PC-3 (cell line): ENCODE results near the gene HIPK2.

Experiments
- EZH2 ChIP-seq: fragments of 300-600 bp; sonication (generic); IDR thresholded peaks from one replicate; pipeline ENCODE4 v1.6.1; 2017; ENCODE audit warnings: antibody characterized with exemption, mild to moderate bottlenecking, low read length; ENCODE audit not compliant: unreplicated experiment
- EZH2phosphoT487 ChIP-seq: fragments of 300-600 bp; sonication (generic); IDR thresholded peaks from 2 replicates; pipeline ENCODE4 v1.6.1; 2018; ENCODE audit warnings: mild to moderate bottlenecking, antibody characterized with exemption, low read length, borderline replicate concordance
- TF ChIP-seq, protein P1 (sequence below): fragments of 300-600 bp; sonication (generic); conservative IDR thresholded peaks from 2 replicates; pipeline ENCODE4 v1.5.1; 2017; ENCODE audit warnings: antibody characterized with exemption, low read depth, mild to moderate bottlenecking, low read length

- TF ChIP-seq, protein P1, sequence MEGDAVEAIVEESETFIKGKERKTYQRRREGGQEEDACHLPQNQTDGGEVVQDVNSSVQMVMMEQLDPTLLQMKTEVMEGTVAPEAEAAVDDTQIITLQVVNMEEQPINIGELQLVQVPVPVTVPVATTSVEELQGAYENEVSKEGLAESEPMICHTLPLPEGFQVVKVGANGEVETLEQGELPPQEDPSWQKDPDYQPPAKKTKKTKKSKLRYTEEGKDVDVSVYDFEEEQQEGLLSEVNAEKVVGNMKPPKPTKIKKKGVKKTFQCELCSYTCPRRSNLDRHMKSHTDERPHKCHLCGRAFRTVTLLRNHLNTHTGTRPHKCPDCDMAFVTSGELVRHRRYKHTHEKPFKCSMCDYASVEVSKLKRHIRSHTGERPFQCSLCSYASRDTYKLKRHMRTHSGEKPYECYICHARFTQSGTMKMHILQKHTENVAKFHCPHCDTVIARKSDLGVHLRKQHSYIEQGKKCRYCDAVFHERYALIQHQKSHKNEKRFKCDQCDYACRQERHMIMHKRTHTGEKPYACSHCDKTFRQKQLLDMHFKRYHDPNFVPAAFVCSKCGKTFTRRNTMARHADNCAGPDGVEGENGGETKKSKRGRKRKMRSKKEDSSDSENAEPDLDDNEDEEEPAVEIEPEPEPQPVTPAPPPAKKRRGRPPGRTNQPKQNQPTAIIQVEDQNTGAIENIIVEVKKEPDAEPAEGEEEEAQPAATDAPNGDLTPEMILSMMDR, result no peak
- TF ChIP-seq EZH2phosphoT487 (no peak), EZH2 (no peak)
Measured at GRCh38 chr7:139702811-139703486, 74.8 kb downstream of the HIPK2 start.
